ENCODE results near the gene GALNT18. TPM values are rescaled to one million over a fixed set of nuclear protein-coding genes. Genes with fewer than 3 reads are reported as not detected.

Gene GALNT18
- total and polyA plus RNA-seq, 4 donors: 2.1 to 11.0 (median 3.8) TPM

DNA sequence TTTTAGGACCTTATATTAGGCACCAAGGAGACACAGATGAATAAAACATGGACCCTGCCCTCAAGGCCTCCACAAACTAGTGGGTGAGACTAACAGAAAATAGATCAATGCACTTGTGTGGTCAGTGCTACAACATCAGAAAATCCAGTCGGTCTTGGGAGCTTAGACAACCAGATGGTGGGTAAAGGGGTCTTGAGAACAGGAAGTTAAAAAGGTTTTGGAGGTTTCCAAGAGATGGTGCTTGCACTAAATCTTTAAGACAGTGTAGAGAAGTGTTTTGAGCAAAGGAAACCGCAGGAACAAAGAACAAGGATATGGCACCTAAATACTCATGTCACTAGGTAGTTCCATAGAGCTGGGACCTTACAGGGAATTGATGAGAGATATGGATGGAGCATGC lies 56.2 kb downstream of the GALNT18 start (continued):
- TF ChIP-seq, protein P1, sequence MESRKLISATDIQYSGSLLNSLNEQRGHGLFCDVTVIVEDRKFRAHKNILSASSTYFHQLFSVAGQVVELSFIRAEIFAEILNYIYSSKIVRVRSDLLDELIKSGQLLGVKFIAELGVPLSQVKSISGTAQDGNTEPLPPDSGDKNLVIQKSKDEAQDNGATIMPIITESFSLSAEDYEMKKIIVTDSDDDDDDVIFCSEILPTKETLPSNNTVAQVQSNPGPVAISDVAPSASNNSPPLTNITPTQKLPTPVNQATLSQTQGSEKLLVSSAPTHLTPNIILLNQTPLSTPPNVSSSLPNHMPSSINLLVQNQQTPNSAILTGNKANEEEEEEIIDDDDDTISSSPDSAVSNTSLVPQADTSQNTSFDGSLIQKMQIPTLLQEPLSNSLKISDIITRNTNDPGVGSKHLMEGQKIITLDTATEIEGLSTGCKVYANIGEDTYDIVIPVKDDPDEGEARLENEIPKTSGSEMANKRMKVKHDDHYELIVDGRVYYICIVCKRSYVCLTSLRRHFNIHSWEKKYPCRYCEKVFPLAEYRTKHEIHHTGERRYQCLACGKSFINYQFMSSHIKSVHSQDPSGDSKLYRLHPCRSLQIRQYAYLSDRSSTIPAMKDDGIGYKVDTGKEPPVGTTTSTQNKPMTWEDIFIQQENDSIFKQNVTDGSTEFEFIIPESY (IDR thresholded peaks at IDR 0.05): no peak
- TF ChIP-seq, protein P2, sequence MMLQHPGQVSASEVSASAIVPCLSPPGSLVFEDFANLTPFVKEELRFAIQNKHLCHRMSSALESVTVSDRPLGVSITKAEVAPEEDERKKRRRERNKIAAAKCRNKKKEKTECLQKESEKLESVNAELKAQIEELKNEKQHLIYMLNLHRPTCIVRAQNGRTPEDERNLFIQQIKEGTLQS (IDR thresholded peaks at IDR 0.05): no peak

DNA sequence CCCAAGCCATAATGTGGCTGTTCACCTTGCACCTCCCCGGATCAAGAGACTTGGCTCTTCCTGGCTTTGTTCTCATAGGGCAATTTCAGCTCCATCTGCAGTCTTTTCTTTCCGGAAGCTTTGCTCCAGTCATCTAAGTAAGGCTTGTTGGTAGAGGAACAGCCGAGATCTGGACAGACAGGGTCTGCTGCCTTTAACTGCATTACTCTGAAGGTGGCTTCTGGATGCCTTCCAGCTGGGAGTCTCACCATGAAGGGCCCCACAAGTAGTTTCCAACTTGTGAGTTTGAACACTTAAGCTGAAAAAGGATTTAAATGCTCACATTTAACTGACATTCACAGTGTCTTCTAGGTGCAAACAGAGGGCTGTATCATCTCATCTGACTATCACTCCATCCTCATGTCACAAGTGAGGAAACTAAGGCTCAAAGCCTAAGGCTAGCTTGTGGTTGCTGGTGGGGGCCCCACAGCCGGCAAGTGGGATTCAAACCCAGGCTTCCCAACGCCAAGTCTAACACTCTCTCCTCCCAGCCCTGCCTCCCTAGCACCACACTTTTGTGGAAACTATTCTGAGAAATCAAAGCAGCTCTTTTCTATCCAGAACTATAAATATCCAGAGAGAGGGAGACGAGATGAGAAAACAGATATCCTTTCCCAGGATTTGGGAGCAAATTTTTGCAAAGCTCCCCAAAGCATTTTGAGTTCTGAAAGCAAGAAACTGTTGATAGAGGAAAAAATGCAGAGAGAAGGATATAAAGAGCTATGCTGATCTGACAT lies 58.4 kb downstream of the GALNT18 start:
- Histone ChIP-seq H3K9me3 (ENCODE audit: control insufficient read depth in 4 of 4, low read length in 3 of 4) (no peaks in the 10 kb centered on the region), H3K4me3 (ENCODE audit: low read depth in 1 of 3, low read length in 3 of 3) (no peak overlapping the region), H3K36me3 (ENCODE audit: control insufficient read depth in 4 of 4, insufficient read depth in 3 of 4, low read depth in 1 of 4, low read length in 3 of 4) (no peaks in the 10 kb centered on the region), H3K4me1 (ENCODE audit: control insufficient read depth in 4 of 4, insufficient read depth in 4 of 4, low read length in 3 of 4) (no peaks in the 10 kb centered on the region), H3K9ac (ENCODE audit: low read depth in 1 of 2, low read length in 2 of 2) (no peak overlapping the region), H3K27me3 (ENCODE audit: control insufficient read depth in 4 of 4, insufficient read depth in 4 of 4, low read length in 3 of 4) (no peaks in the 10 kb centered on the region), H3K27ac (ENCODE audit: low read depth in 1 of 2, low read length in 2 of 2) (no peak overlapping the region)
- no peak for TF ChIP-seq FOXA1 (IDR thresholded peaks at IDR 0.05)
- whole genome bisulfite sequencing: 86% methylated on average over 6 of the region's 6 CpGs
- no peak for DNase-seq (ENCODE audit: low spot score)

DNA sequence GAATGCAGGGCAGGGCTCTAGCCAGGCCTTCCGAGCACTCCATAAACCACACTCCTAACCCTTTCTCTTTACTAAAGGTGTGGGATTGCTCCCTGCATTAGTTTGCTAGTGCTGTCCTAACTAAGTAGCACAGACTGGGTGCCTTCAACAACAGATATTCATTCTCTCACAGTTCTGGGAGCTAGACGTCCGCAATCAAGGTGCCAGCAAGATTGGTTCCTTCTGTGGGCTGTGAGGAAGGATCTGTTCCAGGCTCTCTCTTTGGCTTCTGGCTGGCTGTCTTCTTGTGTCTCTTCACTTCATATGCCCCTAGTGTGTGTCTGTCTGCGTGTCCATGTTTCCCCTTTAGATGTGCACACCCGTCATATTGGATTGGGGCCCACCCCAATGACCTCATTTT lies 59.8 kb downstream of the GALNT18 start:
- TF ChIP-seq GABPA (IDR thresholded peaks at IDR 0.05 in 1 of 2, conservative IDR thresholded peaks at IDR 0.05 in 1 of 2): no peak
- no peak for TF ChIP-seq HNF4G (IDR thresholded peaks at IDR 0.05)
- no peak for TF ChIP-seq RAD21 (IDR thresholded peaks at IDR 0.05)
- TF ChIP-seq, protein P3, sequence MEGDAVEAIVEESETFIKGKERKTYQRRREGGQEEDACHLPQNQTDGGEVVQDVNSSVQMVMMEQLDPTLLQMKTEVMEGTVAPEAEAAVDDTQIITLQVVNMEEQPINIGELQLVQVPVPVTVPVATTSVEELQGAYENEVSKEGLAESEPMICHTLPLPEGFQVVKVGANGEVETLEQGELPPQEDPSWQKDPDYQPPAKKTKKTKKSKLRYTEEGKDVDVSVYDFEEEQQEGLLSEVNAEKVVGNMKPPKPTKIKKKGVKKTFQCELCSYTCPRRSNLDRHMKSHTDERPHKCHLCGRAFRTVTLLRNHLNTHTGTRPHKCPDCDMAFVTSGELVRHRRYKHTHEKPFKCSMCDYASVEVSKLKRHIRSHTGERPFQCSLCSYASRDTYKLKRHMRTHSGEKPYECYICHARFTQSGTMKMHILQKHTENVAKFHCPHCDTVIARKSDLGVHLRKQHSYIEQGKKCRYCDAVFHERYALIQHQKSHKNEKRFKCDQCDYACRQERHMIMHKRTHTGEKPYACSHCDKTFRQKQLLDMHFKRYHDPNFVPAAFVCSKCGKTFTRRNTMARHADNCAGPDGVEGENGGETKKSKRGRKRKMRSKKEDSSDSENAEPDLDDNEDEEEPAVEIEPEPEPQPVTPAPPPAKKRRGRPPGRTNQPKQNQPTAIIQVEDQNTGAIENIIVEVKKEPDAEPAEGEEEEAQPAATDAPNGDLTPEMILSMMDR (IDR thresholded peaks at IDR 0.05; ENCODE audit: low read depth, low read length, missing input control): no peak
- TF ChIP-seq RXRA (IDR thresholded peaks at IDR 0.05): no peak
- TF ChIP-seq, protein P4, sequence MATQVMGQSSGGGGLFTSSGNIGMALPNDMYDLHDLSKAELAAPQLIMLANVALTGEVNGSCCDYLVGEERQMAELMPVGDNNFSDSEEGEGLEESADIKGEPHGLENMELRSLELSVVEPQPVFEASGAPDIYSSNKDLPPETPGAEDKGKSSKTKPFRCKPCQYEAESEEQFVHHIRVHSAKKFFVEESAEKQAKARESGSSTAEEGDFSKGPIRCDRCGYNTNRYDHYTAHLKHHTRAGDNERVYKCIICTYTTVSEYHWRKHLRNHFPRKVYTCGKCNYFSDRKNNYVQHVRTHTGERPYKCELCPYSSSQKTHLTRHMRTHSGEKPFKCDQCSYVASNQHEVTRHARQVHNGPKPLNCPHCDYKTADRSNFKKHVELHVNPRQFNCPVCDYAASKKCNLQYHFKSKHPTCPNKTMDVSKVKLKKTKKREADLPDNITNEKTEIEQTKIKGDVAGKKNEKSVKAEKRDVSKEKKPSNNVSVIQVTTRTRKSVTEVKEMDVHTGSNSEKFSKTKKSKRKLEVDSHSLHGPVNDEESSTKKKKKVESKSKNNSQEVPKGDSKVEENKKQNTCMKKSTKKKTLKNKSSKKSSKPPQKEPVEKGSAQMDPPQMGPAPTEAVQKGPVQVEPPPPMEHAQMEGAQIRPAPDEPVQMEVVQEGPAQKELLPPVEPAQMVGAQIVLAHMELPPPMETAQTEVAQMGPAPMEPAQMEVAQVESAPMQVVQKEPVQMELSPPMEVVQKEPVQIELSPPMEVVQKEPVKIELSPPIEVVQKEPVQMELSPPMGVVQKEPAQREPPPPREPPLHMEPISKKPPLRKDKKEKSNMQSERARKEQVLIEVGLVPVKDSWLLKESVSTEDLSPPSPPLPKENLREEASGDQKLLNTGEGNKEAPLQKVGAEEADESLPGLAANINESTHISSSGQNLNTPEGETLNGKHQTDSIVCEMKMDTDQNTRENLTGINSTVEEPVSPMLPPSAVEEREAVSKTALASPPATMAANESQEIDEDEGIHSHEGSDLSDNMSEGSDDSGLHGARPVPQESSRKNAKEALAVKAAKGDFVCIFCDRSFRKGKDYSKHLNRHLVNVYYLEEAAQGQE (IDR thresholded peaks at IDR 0.05): no peak
- TF ChIP-seq TAF1 (conservative IDR thresholded peaks at IDR 0.05): no peak
- no peak for TF ChIP-seq SP1 (IDR thresholded peaks at IDR 0.05)
- TF ChIP-seq EGR1 (IDR thresholded peaks at IDR 0.05; ENCODE audit: low read depth in 2 of 2): no peak
- TF ChIP-seq FOXA1 (IDR thresholded peaks at IDR 0.05): no peak

More for the DNA sequence above, 59.8 kb downstream of the GALNT18 start:
- Histone ChIP-seq H3K4me1 (ENCODE audit: control insufficient read depth in 4 of 4, insufficient read depth in 4 of 4, low read length in 3 of 4) (no peaks in the 10 kb centered on the region), H3K36me3 (ENCODE audit: control insufficient read depth in 4 of 4, insufficient read depth in 3 of 4, low read depth in 1 of 4, low read length in 3 of 4) (no peaks in the 10 kb centered on the region), H3K4me3 (ENCODE audit: low read depth in 1 of 3, low read length in 3 of 3) (no peak overlapping the region), H3K9ac (ENCODE audit: low read depth in 1 of 2, low read length in 2 of 2) (no peak overlapping the region), H3K9me3 (ENCODE audit: control insufficient read depth in 4 of 4, low read length in 3 of 4) (no peaks in the 10 kb centered on the region), H3K27ac (ENCODE audit: low read depth in 1 of 2, low read length in 2 of 2) (no peak overlapping the region), H3K27me3 (ENCODE audit: control insufficient read depth in 4 of 4, insufficient read depth in 4 of 4, low read length in 3 of 4) (no peaks in the 10 kb centered on the region)
- 97% methylated on average over 5 of the region's 5 CpGs for WGBS
- no peak for DNase-seq (ENCODE audit: low spot score)

Data from liver (tissue), 9 donors.